GM03348 (cell line): ENCODE data around the gene ZSCAN20.

Source experiments
- DNase-seq: peaks from one replicate; pipeline ENCODE4 v3.0.0; 2012; ENCODE audit warnings: low spot score

The ZSCAN20 gene

DNA sequence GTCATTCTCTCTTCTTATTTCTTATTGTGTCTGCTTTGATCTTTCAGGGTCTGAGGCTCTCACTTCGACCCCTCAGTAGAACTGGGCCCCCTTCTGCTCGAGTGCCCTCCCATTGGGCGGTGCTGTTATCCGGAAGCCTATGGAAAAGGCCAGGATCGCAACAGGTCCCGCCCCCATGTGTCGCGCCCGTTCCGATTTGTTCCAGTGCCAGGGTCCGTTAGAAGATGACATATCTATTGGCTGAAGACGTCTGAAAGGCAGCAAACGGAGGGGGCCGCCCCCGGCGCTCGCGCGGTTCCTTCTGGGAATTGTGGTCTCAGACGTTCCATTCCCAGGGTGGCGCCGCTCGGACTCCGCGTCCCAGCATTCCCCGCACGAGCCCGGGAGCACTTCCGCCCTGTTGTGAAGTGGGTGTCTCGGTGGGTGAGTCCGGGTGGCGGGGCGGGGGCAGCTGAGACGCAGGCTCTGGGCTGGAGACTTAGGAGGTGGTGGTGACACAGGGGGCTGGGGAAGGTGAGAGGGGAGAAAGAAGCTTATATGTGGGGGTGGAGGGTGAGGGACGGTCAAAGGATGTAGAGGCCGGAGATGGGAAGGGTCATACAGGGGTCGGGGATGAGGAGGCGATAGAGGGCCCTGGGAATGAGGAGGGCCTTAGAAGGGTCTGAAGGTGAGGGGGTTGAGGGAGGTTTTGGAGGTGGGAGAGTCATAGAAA, at the start of gene ZSCAN20:
ZSCAN20 (plus strand) TSS at position 377 of the 712 bp plus-strand sequence. CDS start 6,644 bp downstream, outside the sequence.
- DNase-seq = peak; percentile 98

DNA sequence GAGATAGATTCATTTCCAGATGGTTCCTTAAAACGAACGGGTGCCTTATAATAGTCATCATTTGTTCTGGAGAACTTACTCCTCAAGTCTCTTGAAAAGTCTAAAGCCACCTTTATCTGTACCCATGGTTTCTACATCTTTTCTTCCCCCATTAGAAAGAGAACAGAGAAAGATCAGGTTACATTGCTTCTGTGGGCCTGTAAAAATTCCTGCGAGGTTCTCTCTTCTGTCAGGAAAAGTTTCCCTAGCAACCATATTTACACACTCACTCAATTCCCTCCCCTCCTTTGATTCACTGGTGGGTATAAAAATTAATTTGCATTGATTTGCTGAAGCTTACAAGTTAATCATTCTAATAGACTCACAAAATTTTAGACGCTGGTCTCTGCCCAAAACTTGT, 48.2 kb upstream of the ZSCAN20 start:
- DNase-seq = no peak

DNA sequence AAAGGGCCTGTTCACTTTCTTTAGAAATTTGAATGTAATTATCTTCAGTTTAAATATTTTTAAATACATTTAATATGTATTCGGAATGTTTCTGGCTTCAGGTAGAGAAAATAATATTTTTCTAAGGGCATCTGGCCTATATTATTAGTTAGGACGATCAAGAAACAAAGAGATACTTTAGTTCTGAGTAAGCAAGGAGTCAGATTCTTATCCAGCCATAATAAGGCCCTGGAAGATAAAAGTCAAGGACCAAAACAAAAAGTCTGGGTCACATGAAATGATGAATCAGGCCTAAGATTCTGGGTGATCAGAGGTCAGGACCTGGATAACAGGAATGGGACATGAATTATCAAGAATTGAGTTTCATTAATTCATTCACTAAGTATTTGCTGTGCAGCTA, 47.8 kb upstream of the ZSCAN20 start:
- DNase-seq = peak; percentile 31

DNA sequence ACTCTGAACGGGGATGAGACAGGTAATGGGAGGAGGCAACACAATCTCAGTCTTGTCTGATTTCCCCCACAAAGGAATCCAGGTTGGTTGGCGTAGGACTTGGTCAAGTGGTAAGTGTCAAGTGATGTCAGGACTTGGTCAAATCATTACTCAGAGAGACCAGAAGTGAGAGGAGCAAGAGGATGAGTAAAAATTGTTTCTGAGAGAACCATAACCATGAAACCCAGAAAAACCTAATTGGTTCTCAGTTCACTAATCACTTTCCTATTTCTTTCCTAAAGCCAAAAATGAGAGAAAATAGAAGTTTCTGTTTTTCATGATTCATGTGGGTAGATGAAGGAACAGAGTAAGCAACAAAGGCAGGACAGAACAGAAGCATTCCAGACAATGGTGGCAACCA, 46.5 kb upstream of the ZSCAN20 start:
- no peak for DNase-seq

DNA sequence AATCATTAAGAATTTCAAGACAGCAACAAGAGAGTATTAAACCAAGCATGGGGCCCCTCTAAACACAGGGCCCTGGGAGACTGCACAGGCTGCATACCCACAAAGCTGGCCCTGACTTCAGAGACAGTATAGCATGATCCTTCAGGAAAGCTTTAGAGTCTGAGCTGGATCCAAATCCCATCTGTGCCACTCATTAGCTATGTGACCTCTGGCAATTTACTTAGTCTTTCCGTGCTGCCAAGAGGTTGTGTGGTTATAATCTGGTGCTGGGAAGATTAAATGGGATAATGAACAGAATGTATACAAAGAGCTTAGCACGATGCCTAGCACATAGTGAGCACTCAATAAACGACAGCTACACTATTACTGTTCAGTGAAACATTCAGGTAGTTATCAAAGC, 45.5 kb upstream of the ZSCAN20 start:
- DNase-seq = no peak

DNA sequence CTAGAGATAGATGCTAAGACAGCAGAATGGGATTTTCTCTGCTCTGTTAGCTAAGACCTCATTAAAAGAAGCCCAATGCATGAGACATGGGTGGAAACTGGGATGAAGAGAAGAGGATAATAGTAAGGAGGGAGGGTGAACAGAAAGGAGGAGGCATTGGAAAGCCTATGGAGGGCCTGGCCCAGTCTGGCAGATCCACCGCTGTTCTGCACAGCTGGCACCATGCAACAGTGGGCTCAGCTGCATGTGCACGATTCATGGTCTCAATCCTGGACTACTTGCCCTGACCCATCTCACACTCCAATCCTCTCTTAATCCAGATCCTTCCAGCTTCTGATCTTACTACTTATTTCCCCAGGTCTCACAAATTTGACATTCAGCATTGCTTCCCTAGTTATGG, 43.8 kb upstream of the ZSCAN20 start:
- no peak for DNase-seq

DNA sequence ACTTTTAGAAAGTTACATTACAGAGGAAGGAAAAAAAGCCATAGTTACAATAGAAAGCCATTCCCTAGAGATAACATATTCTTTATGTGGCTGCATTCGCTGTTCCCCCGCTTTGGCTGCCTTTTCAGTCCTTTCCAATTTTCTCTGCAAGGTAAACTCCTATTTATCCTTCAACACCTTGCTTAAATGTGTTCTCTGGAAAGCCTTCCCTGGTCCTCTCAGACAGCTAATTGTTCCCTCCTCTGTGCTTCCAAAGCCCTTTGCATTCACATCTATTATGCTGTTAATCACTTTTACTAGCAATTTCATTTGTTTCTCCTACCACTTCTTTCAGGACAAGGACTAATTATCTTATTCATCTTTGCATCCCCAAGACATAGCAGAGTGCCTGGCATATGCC, 43.1 kb upstream of the ZSCAN20 start:
- no peak for DNase-seq

DNA sequence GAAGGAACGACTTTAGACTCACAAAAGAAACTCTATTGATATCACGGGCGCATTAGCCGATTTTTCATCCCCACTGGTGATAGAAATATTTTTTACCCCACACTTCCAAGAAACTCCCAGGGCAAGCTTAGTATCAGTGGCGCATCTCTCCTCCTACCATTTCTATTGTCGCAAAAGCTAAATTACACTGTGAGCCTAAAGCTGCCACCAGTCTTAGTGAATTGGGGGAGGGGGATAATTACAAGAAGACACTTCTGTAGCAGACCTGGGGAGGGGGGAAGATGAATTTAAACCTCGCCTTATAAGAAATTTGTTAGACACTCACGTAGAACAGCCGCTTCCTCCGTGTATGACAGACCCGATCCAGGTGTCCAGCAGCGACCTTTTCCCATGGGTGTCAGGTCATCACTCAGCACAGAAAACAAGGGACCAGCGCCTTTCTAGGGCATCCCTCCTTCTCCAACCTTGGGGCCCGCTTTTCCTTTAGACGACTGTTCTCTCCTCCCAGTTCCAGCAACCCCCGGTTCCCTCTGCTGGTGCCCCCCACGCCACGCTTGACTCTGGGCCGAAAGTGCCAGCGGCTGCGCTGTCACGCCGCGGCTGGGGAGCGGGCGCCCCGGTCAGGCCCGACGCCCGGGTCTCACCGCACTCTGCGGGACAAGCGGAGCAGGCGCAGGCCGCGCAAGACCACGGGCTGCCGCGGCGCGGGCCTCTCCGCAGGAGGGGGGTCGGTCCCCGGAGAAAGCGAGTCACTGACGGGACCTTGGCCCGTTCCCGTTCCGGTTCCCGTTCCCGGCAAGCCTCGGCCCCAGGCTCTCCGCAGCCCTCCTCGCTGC, 42.4 kb upstream of the ZSCAN20 start:
- no peak for DNase-seq

DNA sequence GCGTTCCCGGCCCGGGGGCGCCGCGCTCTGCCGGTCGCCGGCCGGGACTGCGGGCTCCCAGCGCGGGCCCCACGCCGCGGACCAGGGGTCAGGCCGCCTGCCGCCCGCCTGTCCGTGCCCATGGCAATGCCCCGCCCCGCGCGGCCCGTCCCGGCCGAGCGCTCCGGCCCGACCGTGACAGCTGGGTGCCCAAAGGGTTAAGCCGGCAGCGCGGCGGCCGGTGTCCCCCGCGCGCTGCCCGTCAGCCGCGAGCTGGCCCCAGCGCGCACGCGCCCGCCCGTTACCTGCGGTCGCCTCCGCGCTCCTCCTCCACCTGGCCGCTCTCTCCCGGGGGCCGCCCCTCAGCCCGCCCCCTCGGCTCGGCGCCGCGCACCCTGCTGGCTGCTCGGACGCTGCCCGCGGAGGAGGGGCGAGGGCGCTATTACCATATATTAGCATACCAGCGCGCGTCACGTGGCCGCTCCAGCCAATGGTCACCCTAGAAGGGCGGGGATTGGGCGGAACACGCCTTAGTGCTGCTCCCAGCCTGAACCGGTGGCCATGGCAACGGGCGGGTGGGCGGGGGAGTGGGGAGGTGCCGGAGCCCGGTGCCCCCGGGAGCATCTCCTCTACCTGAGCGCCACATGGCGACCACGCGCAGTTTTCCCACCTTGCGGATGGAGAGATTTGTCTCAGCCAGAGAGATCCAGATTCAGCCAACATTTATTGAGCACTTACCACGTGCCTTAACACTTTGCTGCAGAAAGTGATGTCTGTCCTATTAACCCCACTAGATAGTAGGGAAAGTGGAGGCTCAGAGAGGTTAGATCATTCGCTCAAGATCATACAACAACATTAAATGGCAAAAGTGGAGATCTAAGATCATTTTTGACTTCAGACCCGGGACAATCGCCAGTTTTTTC, 41.5 kb upstream of the ZSCAN20 start, which contains the start of gene PHC2:
PHC2 (minus strand) TSS at position 404 of the 902 bp plus-strand sequence. CDS start 55,556 bp downstream, outside the sequence.
- DNase-seq = peak; percentile 97

DNA sequence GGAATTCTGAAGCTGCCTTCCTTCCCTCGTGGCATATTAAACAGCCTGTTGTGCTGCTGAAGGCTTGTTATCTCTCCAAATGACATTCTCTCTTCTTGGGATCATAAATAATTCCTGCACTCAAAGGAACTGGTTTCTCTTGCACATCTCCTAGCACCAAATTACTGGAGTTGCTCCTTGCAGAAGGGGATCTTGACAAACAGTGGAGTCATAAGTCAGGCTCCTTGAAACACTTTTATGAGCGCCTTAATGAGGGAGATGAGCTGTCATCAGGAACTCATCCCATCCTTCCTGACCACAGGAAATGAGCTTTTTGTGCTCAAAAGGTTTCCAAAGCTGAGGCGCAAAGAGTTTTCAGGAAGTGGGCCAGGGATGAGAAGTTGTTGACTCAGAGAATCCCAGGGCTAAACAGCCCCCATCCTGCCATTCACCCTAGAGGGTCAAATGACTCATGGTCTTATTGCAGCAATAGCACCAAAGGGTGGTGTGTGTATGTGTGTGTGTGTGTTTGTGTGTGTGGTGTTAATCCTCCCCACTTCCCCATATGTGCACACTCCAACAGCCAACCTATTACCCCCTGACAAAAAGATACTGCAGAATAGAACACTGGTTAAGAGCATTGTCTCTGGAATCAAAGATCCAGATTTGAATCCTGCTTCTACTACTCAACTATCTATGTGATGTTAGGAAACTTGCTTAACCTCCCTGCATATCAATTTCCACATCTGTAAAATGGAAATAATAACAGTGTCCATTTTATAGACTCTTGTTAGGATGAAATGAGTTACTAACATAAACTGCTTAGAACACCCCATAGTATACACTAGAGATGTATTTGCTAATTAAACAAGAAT, 38.7 kb upstream of the ZSCAN20 start:
- DNase-seq = peak; percentile 88

DNA sequence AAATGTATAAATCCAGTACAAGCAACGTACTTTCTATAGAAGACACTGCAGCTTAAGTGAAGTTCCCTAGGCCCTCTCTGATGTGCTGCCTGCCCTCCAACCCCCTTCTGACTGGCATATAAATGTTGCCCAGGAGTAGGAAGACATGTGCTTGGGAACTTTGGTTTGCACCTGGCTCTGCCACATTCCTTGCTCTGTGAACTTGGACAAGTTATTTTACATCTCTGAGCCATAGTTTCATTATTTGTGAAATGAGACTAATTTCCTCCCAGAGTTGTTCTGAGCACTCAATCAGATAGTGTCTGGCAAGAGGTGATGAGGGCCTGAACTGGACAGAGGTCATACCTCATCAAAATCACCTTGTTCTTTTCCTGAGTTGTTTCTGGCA, 38.1 kb upstream of the ZSCAN20 start:
- DNase-seq = no peak

DNA sequence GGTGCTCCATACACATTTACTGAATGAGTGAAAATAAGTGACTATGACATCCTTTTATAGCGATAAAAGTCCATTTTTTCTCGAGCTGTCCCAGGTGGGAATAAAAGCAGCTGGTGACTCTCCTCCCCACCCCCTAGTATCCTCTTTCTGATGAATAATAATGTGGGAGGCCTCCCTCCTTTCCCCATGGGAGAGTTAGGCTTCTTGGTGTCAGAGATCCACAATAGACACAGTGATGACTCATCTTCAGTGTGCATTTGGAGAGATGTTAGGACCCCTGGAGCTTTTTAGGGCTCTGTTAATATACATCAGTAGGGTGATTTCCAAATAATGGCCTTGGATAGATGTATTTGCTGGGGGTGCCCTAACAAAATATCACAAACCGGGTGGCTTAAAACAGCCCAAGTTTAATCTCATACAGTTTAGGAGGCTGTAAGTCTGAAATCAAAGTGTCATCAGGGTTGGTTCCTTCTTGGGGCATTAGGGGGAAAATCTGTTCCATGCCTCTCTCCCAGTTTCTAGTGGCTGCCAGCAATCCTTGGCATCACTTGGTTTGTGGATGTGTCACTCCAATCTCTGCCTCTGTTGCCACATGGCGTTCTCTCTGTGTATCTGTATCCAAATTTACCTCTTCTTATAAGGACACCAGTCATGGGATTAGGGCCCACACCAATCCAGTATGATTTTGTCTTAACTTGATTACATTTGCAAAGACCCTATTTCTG, 37.2 kb upstream of the ZSCAN20 start:
- peak; percentile 40 for DNase-seq

DNA sequence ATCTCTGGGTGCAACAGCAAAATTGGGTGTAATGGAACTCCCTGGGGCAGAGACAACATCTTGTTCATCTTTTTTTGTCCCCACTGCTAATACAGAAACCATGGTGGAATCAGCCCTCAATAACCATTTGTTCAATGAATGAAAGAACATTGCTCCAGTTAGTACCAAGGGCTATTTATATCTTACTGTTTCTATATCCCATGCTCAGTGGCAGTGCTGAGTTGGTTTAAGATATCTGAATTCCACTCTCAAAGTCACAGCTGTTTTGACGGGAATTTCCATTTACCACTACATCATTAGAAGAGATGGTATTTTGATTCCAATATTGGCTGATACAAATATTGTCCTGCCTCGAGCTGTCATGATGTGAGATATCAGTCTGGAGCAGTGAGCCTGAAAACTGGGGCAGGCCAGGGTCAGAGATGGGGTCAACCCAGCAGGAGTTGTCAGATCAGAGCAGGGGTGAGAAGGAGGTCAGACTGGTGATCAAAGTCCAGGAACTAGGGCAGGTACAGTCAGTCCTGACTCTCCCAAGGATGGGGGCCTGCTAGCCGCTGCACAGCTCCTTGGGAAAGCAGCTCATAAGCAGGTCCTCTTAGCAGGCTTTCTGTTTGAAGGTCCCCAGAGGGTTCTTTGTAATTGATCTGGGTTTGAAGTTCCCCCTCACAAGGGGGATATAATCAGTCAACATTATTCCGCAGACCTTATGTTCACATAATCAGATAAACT, 35.7 kb upstream of the ZSCAN20 start:
- no peak for DNase-seq

DNA sequence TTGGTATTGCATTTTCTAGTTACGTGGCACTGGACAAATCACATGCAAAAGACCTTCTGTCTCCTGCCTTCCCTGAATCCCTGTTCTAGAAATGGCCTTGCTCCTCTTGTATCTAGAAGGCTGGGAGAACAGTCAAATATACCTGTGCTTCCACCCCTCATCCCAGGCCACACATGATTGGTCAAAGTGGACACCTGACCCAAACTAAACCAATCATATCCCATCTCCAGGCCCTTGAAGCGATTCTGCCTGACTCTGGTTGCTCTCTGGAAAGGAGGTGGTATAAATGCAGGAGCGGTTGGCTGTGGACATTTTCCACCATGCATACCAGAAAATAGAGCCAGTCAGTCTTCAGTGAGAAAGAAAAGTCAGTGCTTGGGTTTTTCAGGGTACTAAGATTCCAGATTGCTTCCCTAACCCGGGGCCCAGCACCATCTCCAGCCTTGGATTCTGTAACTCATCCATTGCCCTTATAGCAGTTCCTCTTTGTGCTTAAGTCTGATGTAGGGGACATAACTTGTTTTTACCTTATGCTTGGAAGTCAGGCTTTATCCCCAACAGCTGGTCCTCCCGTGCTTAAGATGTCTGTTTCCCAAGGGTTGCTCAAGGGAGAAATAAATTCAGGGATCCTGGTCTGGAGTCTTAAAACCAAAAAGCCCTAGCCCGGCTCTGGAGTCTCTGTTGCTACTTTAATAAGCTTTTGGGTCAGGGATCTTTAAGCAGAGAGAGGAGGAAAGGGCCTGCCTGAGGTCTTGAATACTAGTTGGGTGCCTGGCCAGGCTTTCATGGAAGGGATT, 33.9 kb upstream of the ZSCAN20 start:
- DNase-seq = no peak

DNA sequence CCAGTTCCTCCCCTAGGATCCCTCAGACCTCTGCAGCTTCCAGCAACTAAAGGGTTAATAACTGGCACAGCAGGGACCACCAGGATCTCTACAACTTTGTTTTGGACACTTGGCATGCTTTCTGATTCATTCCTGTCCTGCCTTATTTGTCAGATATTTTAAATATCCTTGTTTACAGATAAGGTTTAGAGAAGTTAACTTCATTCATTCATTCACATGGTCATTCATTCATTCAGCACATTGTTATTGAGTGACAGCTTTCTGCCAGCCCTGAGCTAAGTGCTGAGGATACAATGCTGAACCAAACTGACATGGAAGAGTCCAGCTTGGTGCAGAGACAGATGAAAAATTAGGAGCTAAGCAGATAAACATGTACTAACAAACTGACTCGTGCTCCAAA, 32.8 kb upstream of the ZSCAN20 start:
- DNase-seq = no peak

DNA sequence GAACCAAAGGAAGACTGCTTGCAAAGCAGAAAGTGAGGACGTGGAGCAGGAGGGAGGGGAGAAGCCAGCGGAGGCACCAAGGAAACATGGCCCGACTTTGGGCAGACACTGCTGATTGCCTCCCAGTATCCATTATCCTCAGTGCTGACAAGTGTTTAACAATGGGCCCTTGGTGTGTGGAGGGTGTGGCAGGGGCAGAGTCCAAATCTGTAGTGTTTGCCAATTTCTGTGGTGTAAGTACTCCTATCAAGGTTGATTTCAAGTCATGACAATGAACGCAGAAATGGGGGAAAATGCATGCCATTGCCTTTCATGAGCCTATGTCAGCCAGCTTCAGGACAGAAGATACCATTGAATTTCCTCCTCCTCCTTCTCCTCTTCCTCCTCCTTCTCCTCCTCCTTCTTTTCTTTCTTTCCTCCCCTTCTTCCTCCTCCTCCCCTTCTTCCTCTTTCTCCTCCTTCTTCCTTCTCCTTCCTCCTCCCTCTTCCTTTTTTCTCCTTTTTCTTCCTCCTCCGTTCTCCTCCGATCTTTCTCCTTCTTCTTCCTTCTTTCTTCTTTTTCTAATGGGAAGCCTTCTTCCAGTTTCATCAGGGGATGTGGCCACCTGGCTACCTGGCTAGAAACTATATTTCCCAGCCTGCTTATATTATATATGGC, 31.2 kb upstream of the ZSCAN20 start:
- DNase-seq = no peak

DNA sequence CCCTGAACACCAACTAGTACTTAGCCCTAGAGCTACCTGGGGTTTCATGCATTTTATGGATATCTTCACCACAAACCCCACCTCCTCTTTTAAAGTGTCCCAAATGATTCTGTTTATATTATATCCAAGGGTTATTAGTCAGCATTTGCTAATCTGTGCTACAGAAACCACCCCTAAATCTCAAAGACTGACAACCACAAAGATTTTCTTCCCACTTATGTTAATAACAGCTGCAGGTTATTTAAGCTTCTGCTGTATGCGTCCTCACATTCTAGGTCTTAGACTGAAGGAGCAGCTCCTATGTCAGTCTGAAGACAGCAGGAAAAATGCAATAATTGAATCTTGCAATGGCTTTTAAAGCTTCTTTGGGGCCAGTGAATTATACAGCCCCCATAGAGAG, 30.3 kb upstream of the ZSCAN20 start:
- DNase-seq = no peak

DNA sequence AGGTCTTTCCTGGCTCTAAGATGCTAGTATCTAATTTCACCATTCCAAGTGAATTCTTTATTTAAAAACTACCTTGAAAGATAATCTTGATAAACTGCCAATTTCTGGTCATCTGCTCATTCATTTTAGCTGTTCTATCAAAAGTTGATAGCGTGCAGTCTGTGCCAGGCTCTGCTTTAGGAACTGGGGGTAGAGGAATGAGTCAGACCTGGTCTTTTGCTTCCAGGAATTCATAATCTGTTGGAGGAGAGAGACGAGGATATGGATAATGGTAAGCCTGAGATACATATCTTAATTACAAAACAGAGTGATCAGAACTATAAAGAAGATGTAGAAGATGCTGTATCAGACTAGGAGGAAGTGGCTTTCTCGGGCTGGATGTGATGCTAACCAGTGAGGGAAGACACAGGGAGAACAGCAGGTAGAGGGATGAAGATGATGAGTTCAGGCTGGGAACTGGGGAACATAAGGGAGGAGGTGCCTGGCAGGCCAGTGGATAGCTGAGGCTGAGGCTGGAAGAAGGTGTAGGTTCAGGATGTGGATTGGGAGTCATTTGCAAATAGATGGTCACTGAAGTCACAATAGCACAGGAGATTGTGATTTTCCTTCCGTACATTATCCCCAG, 29.3 kb upstream of the ZSCAN20 start:
- DNase-seq = peak; percentile 35
